ENCODE measurements around the gene MGST2.

GRCh38 chr4:139668036-139668435 is 2.4 kb downstream of the MGST2 start:
- TF ChIP-seq, protein P1, sequence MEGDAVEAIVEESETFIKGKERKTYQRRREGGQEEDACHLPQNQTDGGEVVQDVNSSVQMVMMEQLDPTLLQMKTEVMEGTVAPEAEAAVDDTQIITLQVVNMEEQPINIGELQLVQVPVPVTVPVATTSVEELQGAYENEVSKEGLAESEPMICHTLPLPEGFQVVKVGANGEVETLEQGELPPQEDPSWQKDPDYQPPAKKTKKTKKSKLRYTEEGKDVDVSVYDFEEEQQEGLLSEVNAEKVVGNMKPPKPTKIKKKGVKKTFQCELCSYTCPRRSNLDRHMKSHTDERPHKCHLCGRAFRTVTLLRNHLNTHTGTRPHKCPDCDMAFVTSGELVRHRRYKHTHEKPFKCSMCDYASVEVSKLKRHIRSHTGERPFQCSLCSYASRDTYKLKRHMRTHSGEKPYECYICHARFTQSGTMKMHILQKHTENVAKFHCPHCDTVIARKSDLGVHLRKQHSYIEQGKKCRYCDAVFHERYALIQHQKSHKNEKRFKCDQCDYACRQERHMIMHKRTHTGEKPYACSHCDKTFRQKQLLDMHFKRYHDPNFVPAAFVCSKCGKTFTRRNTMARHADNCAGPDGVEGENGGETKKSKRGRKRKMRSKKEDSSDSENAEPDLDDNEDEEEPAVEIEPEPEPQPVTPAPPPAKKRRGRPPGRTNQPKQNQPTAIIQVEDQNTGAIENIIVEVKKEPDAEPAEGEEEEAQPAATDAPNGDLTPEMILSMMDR (conservative IDR thresholded peaks at IDR 0.05; ENCODE audit: low read depth, low read length): no peak
- TF ChIP-seq EZH2 (IDR thresholded peaks at IDR 0.05; ENCODE audit: low read length, unreplicated experiment): no peak
